IMR-90 (cell line): ENCODE data around the gene EIF4G3. TPM values are rescaled to one million over a fixed set of nuclear protein-coding genes. Genes with fewer than 3 reads are reported as not detected.
A peak's percentile ranks its signal among the peaks of the same experiment; 100 is the strongest.

Experiments
- ATAC-seq: fragments of 200-7000 bp; cut with Tn5 transposase; 2 replicates; pipeline ENCODE4 v1.9.1; 2020; ENCODE audit warnings: low read depth, mild to moderate bottlenecking, moderate library complexity
- BruUV-seq: library from RNA; stranded (reverse); fragments of 400-500 nt; replicated peaks from 2 replicates; lab custom pipeline; 2021; lab: Mats Ljungman, UMichigan
- CTCF ChIA-PET: fragments of 300-600 bp; formaldehyde crosslinking; extraction: SDS; loops from one replicate; lab custom pipeline; 2021; ENCODE audit warnings: antibody characterized with exemption; lab: Yijun Ruan, JAX
- POLR2A ChIA-PET: fragments of 300-600 bp; sonication (Branson Sonifier 250); formaldehyde crosslinking; loops from one replicate; lab custom pipeline; 2022; ENCODE audit warnings: antibody characterized with exemption; ENCODE audit not compliant: unreplicated experiment; lab: Charles Lee
- DNase-seq: peaks from one replicate; pipeline ENCODE4 v3.0.0; 2013
- H2AFZ ChIP-seq: replicated peaks from 2 replicates; pipeline ENCODE3; 2013; ENCODE audit warnings: low read length, mild to moderate bottlenecking; ENCODE audit not compliant: poor library complexity
- H2AK5ac ChIP-seq: 2 replicates; pipeline ENCODE4 v1.6.1; 2013; ENCODE audit warnings: low read depth, low read length, inconsistent platforms
- H2AK9ac ChIP-seq: replicated peaks from 2 replicates; pipeline ENCODE3; 2013; ENCODE audit warnings: mild to moderate bottlenecking, low read depth, low read length, moderate library complexity; ENCODE audit not compliant: poor library complexity
- H2BK120ac ChIP-seq: 2 replicates; pipeline ENCODE4 v1.6.1; 2013; ENCODE audit warnings: low read depth, low read length, inconsistent platforms
- H2BK15ac ChIP-seq: 3 replicates; pipeline ENCODE4 v1.6.1; 2013; ENCODE audit warnings: low read depth, low read length, inconsistent platforms
- H2BK20ac ChIP-seq: 2 replicates; pipeline ENCODE4 v1.6.1; 2013; ENCODE audit warnings: low read depth, mild to moderate bottlenecking, inconsistent platforms, low read length, moderate library complexity
- H2BK5ac ChIP-seq: 2 replicates; pipeline ENCODE4 v1.6.1; 2013; ENCODE audit warnings: mild to moderate bottlenecking, low read depth, low read length, inconsistent platforms; ENCODE audit not compliant: poor library complexity, severe bottlenecking
- H3K14ac ChIP-seq: replicated peaks from 2 replicates; pipeline ENCODE4 v1.6.1; 2013; ENCODE audit warnings: low read depth, low read length, inconsistent platforms
- H3K18ac ChIP-seq: 2 replicates; pipeline ENCODE4 v1.6.1; 2013; ENCODE audit warnings: low read depth, low read length, control low read depth
- H3K23ac ChIP-seq: 2 replicates; pipeline ENCODE4 v1.6.1; 2013; ENCODE audit warnings: low read depth, low read length, inconsistent platforms
- H3K27ac ChIP-seq: 2 replicates; pipeline ENCODE4 v1.5.1; 2013; ENCODE audit warnings: mild to moderate bottlenecking, control low read depth, low read length; ENCODE audit not compliant: insufficient read depth
- H3K27me3 ChIP-seq: 2 replicates; pipeline ENCODE4 v1.6.1; 2013; ENCODE audit warnings: low read length; ENCODE audit not compliant: control insufficient read depth, insufficient read depth
- H3K36me3 ChIP-seq: 2 replicates; pipeline ENCODE4 v1.6.1; 2013; ENCODE audit warnings: low read length, mixed read lengths; ENCODE audit not compliant: control insufficient read depth, insufficient read depth
- H3K4ac ChIP-seq: 2 replicates; pipeline ENCODE4 v1.6.1; 2013; ENCODE audit warnings: low read depth, low read length, inconsistent platforms
- H3K4me1 ChIP-seq: 2 replicates; pipeline ENCODE4 v1.6.1; 2013; ENCODE audit warnings: low read length, mixed read lengths; ENCODE audit not compliant: control insufficient read depth, insufficient read depth
- H3K4me2 ChIP-seq: 2 replicates; pipeline ENCODE4 v1.6.1; 2013; ENCODE audit warnings: low read depth, mild to moderate bottlenecking, control low read depth, low read length, moderate library complexity
- H3K4me3 ChIP-seq: 2 replicates; pipeline ENCODE4 v1.5.1; 2013; ENCODE audit warnings: low read depth, mild to moderate bottlenecking, control low read depth, low read length, moderate library complexity; ENCODE audit not compliant: insufficient read depth
- H3K56ac ChIP-seq: 2 replicates; pipeline ENCODE4 v1.6.1; 2013; ENCODE audit warnings: low read length, inconsistent platforms; ENCODE audit not compliant: insufficient read depth; ENCODE audit errors: extremely low read depth
- H3K79me1 ChIP-seq, 2 experiments: 2 replicates each; pipeline ENCODE4 v1.6.1; 2013; ENCODE audit warnings: low read length in 2 of 2, inconsistent platforms in 1 of 2, low read depth in 1 of 2
- H3K9ac ChIP-seq: 2 replicates; pipeline ENCODE4 v1.6.1; 2013; ENCODE audit warnings: low read depth, low read length, control low read depth
- H3K9me1 ChIP-seq: 2 replicates; pipeline ENCODE4 v1.6.1; 2013; ENCODE audit warnings: low read length, inconsistent platforms; ENCODE audit not compliant: insufficient read depth
- H3K9me3 ChIP-seq: 2 replicates; pipeline ENCODE4 v1.6.1; 2013; ENCODE audit warnings: low read length; ENCODE audit not compliant: control insufficient read depth, insufficient read depth
- H4K20me1 ChIP-seq: 2 replicates; pipeline ENCODE4 v1.6.1; 2013; ENCODE audit warnings: low read length, inconsistent platforms; ENCODE audit not compliant: insufficient read depth
- H4K5ac ChIP-seq: 2 replicates; pipeline ENCODE4 v1.6.1; 2013; ENCODE audit warnings: mild to moderate bottlenecking, low read depth, low read length, control low read depth
- H4K8ac ChIP-seq, 2 experiments: 2 replicates each; pipeline ENCODE4 v1.6.1; 2013; ENCODE audit warnings: low read depth in 2 of 2, low read length in 2 of 2, control low read depth in 1 of 2, inconsistent platforms in 1 of 2
- H4K91ac ChIP-seq: 2 replicates; pipeline ENCODE4 v1.6.1; 2013; ENCODE audit warnings: low read depth, low read length, inconsistent platforms; ENCODE audit not compliant: insufficient read depth
- BHLHE40 ChIP-seq: fragments of 150-350 bp; IDR thresholded peaks from 2 replicates; pipeline ENCODE4 v1.6.1; 2016; ENCODE audit warnings: mild to moderate bottlenecking, low read depth, low read length
- MAZ ChIP-seq: IDR thresholded peaks from 2 replicates; pipeline ENCODE4 v1.6.1; 2012; ENCODE audit warnings: low read depth, mild to moderate bottlenecking, low read length, improper control_type of control experiment, moderate library complexity, borderline replicate concordance
- POLR2A ChIP-seq: IDR thresholded peaks from 2 replicates; pipeline ENCODE4 v1.6.1; 2012; ENCODE audit warnings: mild to moderate bottlenecking, low read depth, low read length
- RAD21 ChIP-seq: IDR thresholded peaks from 2 replicates; pipeline ENCODE4 v1.6.1; 2012; ENCODE audit warnings: low read length, improper control_type of control experiment
- RFX5 ChIP-seq: IDR thresholded peaks from 2 replicates; pipeline ENCODE4 v1.8.0; 2012; ENCODE audit warnings: low read depth, mild to moderate bottlenecking, low read length, moderate library complexity
- WGBS, 2 experiments: methylation state at CpG; one replicate each; pipeline versions ENCODE4 v1.1.5 to v1.1.7; 2013; ENCODE audit warnings: missing lambda C conversion rate in 2 of 2; ENCODE audit not compliant: insufficient read length in 1 of 2; ENCODE audit errors: extremely low coverage in 2 of 2; 5-methylcytosine and 5-hydroxymethylcytosine counted together
- dilution Hi-C: fragments of 300-500 bp; cut with HindIII; formaldehyde crosslinking; loops from one replicate; pipeline ENCODE4 v1.14.3; 2018; ENCODE audit warnings: low sequenced_read_pairs; ENCODE audit not compliant: unreplicated experiment
- in situ Hi-C: fragments of 300-500 bp; cut with MboI; formaldehyde crosslinking; loops from 3 replicates; pipeline ENCODE4 v1.14.3; 2019; ENCODE audit warnings: low sequenced_read_pairs, inconsistent platforms, mixed read lengths
- intact Hi-C: fragments of 100-400 bp; cut with micrococcal nuclease; formaldehyde crosslinking; loops from 2 replicates; pipeline ENCODE4 v1.10.0; 2022
- polyA plus RNA-seq, 3 experiments: library from polyadenylated mRNA; depleted of rRNA; stranded (reverse); fragments of >200 nt; gene quantifications; 2 replicates each; pipeline ENCODE4 v1.2.3, GENCODE V29; 2012; ENCODE audit warnings: low replicate concordance in 1 of 3
- total RNA-seq: library from RNA; depleted of rRNA; stranded (reverse); fragments of >200 nt; gene quantifications from 2 replicates; pipeline ENCODE4 v1.2.3, GENCODE V29; 2012
- TF ChIP-seq, protein P1 (sequence below): conservative IDR thresholded peaks from 2 replicates; pipeline ENCODE4 v1.5.1; 2012; ENCODE audit warnings: mild to moderate bottlenecking, low read depth, low read length, improper control_type of control experiment
- TF ChIP-seq, protein P2 (sequence below): fragments of 150-350 bp; IDR thresholded peaks from 2 replicates; pipeline ENCODE4 v1.6.1; 2017; ENCODE audit warnings: mild to moderate bottlenecking, antibody characterized with exemption, low read length, low read depth

The EIF4G3 gene
- total and polyA plus RNA-seq, 2 of the 4 experiments (the other 2 are of a cell fraction): 25.8 to 49.2 TPM

DNA sequence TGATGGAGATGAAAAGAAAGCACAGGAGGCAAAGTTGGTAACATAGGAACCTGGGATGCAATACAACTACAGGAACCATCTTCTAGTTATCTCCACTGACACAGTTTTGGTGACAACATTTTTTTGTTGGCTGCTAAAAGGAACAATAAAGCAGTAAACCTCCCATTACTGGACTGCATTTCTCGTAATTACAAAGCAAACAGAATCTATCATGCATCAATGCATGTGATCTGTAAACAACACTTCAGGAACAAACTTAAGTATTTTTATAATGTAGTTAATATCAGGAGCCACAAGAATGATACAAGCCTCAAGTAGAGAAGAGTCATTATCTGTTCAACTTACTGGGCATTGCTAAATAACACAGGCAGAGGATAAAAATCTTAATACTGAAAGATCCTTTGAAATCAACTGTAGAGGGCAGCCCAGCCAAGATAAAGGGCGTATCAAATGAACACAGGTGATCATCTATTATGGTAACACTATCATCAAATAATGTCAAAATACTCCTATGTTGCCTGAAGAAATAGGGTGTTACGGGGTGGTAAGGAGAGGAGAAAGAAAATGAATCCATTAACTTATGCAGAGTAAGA lies 193.3 kb downstream of the EIF4G3 start:
- WGBS, 2 experiments: no CpG with 5 or more reads among the region's 3 CpGs
- H3K9me3 ChIP-seq: no peaks in the 10 kb centered on the region
- in situ Hi-C loops: loop anchor here (10.0 kb wide), 1 partner anchor 211 kb away; no protein-coding TSS in a partner anchor
- peaks cover 8% of the 10 kb centered on the region for H3K9me1 ChIP-seq
- no peak overlapping the region for H2BK120ac ChIP-seq
- no peak overlapping the region for H4K8ac ChIP-seq
- no peak overlapping the region for H2BK20ac ChIP-seq
- H2AK9ac ChIP-seq: no peak overlapping the region
- ATAC-seq: no peak
- H2BK15ac ChIP-seq: no peak overlapping the region
- no peak overlapping the region for H3K4me3 ChIP-seq
- no peak overlapping the region for H3K18ac ChIP-seq
- no peak overlapping the region for H4K5ac ChIP-seq
- H3K4ac ChIP-seq: 0 out of 2 replicates have a peak overlapping the region, but pooled peaks have one; percentile 15
- H3K36me3 ChIP-seq: no peaks in the 10 kb centered on the region
- H4K91ac ChIP-seq: no peak overlapping the region
- no peak for DNase-seq
- no peak for TF ChIP-seq RFX5
- no peak for TF ChIP-seq POLR2A
- TF ChIP-seq BHLHE40: no peak
- TF ChIP-seq, protein P1, sequence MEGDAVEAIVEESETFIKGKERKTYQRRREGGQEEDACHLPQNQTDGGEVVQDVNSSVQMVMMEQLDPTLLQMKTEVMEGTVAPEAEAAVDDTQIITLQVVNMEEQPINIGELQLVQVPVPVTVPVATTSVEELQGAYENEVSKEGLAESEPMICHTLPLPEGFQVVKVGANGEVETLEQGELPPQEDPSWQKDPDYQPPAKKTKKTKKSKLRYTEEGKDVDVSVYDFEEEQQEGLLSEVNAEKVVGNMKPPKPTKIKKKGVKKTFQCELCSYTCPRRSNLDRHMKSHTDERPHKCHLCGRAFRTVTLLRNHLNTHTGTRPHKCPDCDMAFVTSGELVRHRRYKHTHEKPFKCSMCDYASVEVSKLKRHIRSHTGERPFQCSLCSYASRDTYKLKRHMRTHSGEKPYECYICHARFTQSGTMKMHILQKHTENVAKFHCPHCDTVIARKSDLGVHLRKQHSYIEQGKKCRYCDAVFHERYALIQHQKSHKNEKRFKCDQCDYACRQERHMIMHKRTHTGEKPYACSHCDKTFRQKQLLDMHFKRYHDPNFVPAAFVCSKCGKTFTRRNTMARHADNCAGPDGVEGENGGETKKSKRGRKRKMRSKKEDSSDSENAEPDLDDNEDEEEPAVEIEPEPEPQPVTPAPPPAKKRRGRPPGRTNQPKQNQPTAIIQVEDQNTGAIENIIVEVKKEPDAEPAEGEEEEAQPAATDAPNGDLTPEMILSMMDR: 0 out of 2 replicates have a peak, but pooled peaks have one; percentile 2
- no peak for TF ChIP-seq MAZ
- TF ChIP-seq RAD21: no peak
- TF ChIP-seq, protein P2, sequence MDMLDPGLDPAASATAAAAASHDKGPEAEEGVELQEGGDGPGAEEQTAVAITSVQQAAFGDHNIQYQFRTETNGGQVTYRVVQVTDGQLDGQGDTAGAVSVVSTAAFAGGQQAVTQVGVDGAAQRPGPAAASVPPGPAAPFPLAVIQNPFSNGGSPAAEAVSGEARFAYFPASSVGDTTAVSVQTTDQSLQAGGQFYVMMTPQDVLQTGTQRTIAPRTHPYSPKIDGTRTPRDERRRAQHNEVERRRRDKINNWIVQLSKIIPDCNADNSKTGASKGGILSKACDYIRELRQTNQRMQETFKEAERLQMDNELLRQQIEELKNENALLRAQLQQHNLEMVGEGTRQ: no peak
- BruUV-seq: no TSS peak
- H3K23ac ChIP-seq: peak overlapping the region; percentile 38; the same call in 1 of the 2 replicates
- H3K4me1 ChIP-seq: peaks cover 11% of the 10 kb centered on the region
- H2AK5ac ChIP-seq: no peak overlapping the region
- peaks cover 26% of the 10 kb centered on the region; the same call in 1 of the 2 replicates for H4K20me1 ChIP-seq
- no peak overlapping the region for H2AFZ ChIP-seq
- H3K9ac ChIP-seq: no peak overlapping the region
- CTCF ChIA-PET: interaction anchor here (1.6 kb wide), 1 partner anchor 212 kb away, joined by 3 read pairs; no protein-coding TSS in a partner anchor
- POLR2A ChIA-PET: no interaction called here
- intact Hi-C loops: loop anchor here (5.0 kb wide), 1 partner anchor 214 kb away; no protein-coding TSS in a partner anchor
- peaks cover 17 to 62% of the 10 kb centered on the region in 2 experiments for H3K79me1 ChIP-seq
- no peak overlapping the region for H3K56ac ChIP-seq
- dilution Hi-C loops: no loop called here
- peak overlapping the region; percentile 55 for H3K14ac ChIP-seq
- H2BK5ac ChIP-seq: no peak overlapping the region
- H3K27ac ChIP-seq: no peak overlapping the region
- H3K4me2 ChIP-seq: no peak overlapping the region
- no peaks in the 10 kb centered on the region for H3K27me3 ChIP-seq
